WI38 (cell line): ENCODE data around the gene LRMDA.

ENCODE experiments used
- H3K4me3 ChIP-seq: 2 replicates; pipeline ENCODE4 v1.5.1; 2011; ENCODE audit warnings: low read depth, mild to moderate bottlenecking, control low read depth, low read length
- TF ChIP-seq, protein P1 (sequence below): IDR thresholded peaks from 2 replicates; pipeline ENCODE4 v1.5.1; 2012; ENCODE audit warnings: low read depth, mild to moderate bottlenecking, control low read depth, low read length

Gene LRMDA

DNA sequence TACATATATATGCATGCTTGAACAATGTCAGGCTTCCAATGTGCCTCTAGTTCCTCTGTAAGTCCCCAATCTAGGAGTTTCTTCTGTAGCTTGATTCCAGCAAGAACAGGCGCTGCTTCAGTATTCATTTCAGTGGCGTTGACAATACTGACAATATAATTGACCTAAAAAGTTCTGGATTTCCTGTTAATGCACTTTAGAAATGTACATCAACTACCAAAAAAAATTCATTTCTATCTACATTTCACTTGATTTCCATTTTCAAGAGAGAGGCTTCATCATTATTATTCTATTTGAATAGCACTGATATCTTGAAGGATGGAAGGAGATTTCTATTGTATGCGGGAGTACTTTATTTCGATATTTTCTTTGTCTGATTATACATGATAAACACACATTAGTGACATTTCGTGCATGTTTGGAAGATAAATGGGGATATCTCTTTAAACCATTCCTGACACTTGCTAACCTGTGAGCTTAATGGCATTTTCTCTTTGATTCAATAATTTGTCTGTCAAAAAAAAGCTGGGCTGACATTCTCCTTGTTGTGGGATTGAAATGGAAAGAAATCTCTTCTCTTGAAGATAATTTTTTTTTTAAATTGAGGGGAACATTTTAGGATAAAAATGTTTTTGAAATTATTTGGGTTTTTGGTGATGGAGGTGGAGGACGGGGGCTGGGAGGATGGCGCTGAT lies 568.2 kb downstream of the LRMDA start:
- H3K4me3 ChIP-seq, result no peak overlapping the region
- TF ChIP-seq, protein P1, sequence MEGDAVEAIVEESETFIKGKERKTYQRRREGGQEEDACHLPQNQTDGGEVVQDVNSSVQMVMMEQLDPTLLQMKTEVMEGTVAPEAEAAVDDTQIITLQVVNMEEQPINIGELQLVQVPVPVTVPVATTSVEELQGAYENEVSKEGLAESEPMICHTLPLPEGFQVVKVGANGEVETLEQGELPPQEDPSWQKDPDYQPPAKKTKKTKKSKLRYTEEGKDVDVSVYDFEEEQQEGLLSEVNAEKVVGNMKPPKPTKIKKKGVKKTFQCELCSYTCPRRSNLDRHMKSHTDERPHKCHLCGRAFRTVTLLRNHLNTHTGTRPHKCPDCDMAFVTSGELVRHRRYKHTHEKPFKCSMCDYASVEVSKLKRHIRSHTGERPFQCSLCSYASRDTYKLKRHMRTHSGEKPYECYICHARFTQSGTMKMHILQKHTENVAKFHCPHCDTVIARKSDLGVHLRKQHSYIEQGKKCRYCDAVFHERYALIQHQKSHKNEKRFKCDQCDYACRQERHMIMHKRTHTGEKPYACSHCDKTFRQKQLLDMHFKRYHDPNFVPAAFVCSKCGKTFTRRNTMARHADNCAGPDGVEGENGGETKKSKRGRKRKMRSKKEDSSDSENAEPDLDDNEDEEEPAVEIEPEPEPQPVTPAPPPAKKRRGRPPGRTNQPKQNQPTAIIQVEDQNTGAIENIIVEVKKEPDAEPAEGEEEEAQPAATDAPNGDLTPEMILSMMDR, result no peak

DNA sequence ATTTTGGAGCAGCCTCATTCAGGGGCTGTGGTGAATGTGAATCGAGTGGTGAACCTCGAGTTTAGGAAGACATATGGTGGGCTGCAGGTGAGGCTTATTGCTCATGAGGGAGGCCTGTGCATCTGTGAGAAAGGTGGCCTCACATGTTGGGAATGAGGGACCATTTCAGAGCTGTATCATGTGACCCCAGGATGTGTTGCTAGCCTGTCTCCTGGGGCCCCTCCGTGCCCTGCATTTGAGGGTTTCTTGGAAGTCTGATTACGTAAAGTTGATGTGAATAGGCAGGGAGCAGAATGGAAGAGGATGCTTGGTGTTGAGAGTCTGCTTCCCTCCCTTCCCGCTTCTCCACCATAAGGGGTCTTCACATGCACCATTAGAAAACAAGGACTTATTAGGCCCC lies 569.1 kb downstream of the LRMDA start:
- TF ChIP-seq, protein P1, result no peak
- no peak overlapping the region for H3K4me3 ChIP-seq

DNA sequence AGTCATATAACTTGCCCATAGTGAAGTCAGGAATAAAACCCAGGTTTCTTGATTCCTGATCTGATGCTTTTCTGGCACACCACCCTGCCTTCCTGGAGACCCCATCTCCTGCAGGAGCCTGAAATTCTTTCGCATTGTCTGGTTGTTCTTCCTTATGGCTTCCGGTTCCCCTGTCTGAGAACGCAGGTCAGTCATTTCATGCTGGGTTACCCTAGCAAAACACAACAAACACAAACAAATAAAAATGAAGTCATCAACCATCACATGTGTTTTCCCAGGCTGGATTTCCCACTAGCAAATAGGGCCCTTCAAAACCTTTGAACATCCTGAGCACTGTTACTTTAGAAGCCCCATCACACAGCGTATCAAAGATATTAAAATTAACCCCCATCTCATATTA lies 569.6 kb downstream of the LRMDA start:
- TF ChIP-seq, protein P1, result no peak
- H3K4me3 ChIP-seq, result no peak overlapping the region

DNA sequence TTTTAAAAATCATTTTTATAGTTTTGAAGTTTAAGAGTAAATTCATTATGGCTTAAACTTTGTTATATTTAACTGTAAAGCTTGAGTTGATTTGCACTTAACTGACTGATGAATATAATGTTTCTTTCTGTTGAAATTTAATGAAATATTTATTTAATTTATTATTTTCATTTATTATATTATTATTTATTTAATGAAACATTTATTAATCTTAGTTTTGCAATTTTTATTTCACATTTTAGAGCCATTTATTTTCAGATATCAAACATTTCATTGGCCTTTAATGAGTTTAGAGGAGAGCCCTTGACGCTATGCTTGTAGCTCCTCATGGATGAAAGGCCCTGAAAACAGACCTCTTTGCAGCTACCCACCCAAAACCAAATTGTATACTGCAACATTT lies 570.0 kb downstream of the LRMDA start:
- TF ChIP-seq, protein P1, result no peak

DNA sequence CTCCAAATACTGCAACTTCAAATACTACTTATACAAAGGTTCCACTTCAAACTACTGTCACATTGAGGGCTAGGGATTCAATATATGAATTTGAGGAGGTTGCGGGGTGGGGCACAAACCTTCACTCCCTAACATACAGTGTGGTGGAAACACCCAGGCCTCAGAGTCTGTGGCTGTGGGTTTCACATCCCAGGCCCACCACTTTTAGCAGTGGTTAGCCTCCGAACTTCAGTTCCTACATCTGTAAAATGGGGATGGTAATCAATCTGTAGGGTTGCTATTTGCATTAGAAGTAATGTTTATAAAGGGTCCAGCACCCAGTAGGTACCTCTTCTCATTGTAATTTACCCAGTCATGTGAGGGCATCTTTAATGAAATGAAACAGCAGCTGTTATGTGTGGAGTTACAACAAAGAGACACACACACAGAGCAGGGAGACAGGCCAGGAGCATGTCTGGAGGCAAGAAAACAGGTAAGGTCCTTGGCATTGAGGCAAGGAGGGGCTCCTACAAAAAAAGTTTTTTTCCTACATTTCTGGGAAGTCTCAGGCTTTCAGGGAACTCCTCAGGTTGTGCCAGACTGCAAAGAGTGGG lies 570.9 kb downstream of the LRMDA start:
- TF ChIP-seq, protein P1, result no peak

More for the DNA sequence above, 570.0 kb downstream of the LRMDA start:
- H3K4me3 ChIP-seq, result no peak overlapping the region

DNA sequence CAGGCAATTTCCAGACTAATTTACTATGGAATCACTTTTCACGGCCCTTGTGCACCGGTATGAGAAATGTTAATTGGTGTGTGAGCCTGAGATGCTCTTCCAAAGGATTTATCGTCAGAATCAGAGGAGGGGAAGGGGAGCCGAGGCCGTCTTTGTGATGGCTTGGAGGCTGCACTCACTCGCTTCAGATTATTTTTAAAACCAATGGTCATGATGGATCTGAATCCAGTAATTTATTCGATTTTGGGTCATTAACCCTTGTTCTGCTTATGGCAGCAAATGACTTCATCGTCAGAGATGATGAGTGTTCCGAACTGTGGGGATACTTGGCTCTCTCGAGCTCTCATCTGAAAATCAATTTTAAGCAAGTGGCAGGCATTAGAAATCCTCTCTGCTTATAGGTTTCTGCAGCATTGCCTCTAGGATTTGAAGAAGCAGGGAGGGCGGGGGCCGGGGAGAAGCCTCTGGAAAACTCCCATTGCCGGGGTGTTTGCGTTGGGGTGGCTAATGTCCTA lies 576.3 kb downstream of the LRMDA start:
- H3K4me3 ChIP-seq, result no peak overlapping the region
- TF ChIP-seq, protein P1, result no peak

More for the DNA sequence above, 570.9 kb downstream of the LRMDA start:
- no peak overlapping the region for H3K4me3 ChIP-seq

DNA sequence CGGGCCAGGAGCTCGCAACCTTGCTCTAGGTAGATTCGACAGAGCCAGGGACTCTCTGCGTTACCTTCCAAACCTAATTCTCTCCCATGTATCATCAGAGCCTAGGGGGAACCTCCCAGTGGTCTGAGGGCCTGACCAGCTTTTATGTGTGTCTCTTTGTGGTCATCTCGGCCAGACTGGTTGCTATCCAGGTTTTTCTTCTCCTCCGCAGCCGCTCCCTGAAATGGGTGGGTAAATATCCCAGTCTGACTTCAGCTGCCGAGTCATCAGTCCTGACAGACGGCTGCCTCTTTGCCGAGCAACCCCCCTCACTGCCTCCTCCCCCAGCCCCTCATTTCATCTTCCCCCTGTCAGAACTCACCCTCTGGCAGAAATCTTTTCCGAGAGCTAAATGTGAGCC lies 578.1 kb downstream of the LRMDA start:
- TF ChIP-seq, protein P1, result no peak
- H3K4me3 ChIP-seq, result no peak overlapping the region
